HG02970 (cell line): ENCODE results near the gene NEAT1.

Source experiments
- ATAC-seq: cut with Tn5 transposase; IDR thresholded peaks from one replicate; pipeline ENCODE4 v1.9.1; 2021; ENCODE audit warnings: mild to moderate bottlenecking, moderate library complexity, moderate number of reproducible peaks; ENCODE audit not compliant: unreplicated experiment, low FRiP score

The NEAT1 gene

DNA sequence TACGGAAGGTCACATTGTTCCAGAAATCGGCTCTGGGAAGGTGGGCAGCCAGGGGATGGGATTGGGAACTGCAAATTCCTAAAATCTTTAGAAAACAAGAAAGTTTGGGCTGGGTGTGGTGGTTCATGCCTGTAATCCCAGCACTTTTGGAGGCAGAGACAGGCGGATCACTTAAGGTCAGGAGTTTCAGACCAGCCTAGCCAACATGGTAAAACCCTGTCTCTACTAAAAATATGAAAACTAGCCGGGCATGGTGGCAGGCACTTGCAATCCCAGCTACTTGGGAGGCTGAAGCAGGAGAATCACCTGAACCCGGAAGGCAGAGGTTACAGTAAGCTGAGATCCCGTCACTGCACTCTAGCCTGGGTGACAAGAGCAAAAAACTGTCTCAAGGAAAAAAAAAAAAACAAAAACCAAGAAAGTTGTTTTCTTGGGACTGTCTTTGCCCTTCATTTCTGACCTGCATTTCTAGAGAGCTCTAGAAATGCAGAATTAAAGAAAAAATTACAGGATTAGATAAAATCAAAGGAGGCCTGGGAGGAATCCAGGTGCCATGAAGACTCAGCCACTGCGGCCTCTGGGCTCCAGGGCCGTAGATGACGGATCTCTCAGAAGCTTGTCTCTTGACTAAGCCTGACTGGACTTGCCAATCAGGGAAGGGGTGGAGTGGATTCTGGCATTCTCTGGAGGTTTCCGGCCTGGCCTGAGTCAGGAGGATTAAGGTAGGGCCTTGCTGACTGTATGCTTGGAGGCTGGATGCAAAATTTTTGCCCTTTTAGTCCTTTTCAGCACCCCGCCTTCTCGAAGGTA is 71.0 kb downstream of the NEAT1 start:
- ATAC-seq, result no peak
